ENCODE measurements around the gene HIBCH.
"Not testable (repeated sequence)": the region's sequence is repeated elsewhere in the genome, so short reads cannot be mapped to it uniquely, and the experiment has no call there.

The HIBCH gene

GRCh38 chr2:190170673-190171072, 149.0 kb downstream of the HIBCH start:
- FAIRE-seq (no peak), DNase-seq (ENCODE audit: extremely low spot score, insufficient read length, low read depth) (no peak)

- FAIRE-seq: no peak
- DNase-seq (ENCODE audit: extremely low spot score, insufficient read length, low read depth): no peak
Measured at GRCh38 chr2:190169221-190170072, 150.2 kb downstream of the HIBCH start.

- DNase-seq (ENCODE audit: extremely low spot score, insufficient read length, low read depth) (no peak), FAIRE-seq (no peak)
Measured at GRCh38 chr2:190167702-190168101, 151.9 kb downstream of the HIBCH start.

GRCh38 chr2:190165491-190165890, 154.1 kb downstream of the HIBCH start:
- no peak for DNase-seq (ENCODE audit: extremely low spot score, insufficient read length, low read depth)
- FAIRE-seq: no peak

GRCh38 chr2:190162851-190163250, 156.8 kb downstream of the HIBCH start:
- DNase-seq (ENCODE audit: extremely low spot score, insufficient read length, low read depth): no peak
- no peak for FAIRE-seq

GRCh38 chr2:190159453-190159852, 160.2 kb downstream of the HIBCH start:
- FAIRE-seq (peak; percentile 18), DNase-seq (ENCODE audit: extremely low spot score, insufficient read length, low read depth) (no peak)

GRCh38 chr2:190158798-190159434, 160.7 kb downstream of the HIBCH start:
- FAIRE-seq (peak; percentile 46), DNase-seq (ENCODE audit: extremely low spot score, insufficient read length, low read depth) (no peak)

GRCh38 chr2:190157613-190158528, 161.8 kb downstream of the HIBCH start:
- FAIRE-seq: peak; percentile 98
- DNase-seq (ENCODE audit: extremely low spot score, insufficient read length, low read depth): not testable (repeated sequence)

- DNase-seq (ENCODE audit: extremely low spot score, insufficient read length, low read depth): no peak
- FAIRE-seq: peak; percentile 67
Measured at GRCh38 chr2:190156530-190157212, 163.0 kb downstream of the HIBCH start.
